ENCODE results near the gene MOB4.
A peak's percentile ranks its signal among the peaks of the same experiment; 100 is the strongest.

Gene MOB4

DNA sequence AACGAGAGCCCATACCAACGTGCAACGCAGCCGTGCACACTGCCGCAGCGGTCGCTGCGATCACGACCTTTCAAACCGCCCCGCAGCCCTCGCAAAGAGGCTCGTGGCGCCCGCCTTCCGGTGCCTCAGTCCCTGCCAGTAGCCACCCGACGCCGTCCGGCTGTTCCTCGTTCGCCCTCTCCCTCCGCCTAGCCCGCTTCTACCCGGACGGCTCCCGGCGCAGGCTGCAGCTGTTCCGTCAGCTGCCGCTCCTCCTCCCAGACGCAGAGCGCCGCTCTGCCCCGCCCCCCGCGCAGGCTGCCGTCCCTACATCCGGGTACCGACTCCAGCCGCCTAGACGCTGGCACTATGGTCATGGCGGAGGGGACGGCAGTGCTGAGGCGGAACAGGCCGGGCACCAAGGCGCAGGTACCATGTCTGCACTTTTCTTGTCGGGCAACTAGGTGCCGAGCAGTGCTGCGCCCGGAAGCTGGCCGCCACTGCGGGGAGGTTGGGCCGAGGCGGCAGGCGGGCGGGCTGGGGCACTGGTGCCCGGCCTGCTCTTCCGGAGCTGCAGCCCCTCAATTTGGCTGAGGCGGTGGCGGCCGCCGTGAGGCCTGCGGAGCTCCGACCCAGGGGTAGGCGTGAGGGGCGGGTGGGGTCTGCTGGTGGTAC is at the start of gene MOB4:
Gene MOB4, plus strand, starts transcription at position 328 of the 654 bp plus-strand sequence. Its CDS starts 21 bp downstream, at position 349.
- H3K27ac ChIP-seq: peak within 1 kb of the TSS; percentile 95
- no peak for TF ChIP-seq ZFX (IDR thresholded peaks at IDR 0.05; ENCODE audit: borderline replicate concordance)
- TF ChIP-seq, protein P1, sequence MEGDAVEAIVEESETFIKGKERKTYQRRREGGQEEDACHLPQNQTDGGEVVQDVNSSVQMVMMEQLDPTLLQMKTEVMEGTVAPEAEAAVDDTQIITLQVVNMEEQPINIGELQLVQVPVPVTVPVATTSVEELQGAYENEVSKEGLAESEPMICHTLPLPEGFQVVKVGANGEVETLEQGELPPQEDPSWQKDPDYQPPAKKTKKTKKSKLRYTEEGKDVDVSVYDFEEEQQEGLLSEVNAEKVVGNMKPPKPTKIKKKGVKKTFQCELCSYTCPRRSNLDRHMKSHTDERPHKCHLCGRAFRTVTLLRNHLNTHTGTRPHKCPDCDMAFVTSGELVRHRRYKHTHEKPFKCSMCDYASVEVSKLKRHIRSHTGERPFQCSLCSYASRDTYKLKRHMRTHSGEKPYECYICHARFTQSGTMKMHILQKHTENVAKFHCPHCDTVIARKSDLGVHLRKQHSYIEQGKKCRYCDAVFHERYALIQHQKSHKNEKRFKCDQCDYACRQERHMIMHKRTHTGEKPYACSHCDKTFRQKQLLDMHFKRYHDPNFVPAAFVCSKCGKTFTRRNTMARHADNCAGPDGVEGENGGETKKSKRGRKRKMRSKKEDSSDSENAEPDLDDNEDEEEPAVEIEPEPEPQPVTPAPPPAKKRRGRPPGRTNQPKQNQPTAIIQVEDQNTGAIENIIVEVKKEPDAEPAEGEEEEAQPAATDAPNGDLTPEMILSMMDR (IDR thresholded peaks at IDR 0.05): no peak

DNA sequence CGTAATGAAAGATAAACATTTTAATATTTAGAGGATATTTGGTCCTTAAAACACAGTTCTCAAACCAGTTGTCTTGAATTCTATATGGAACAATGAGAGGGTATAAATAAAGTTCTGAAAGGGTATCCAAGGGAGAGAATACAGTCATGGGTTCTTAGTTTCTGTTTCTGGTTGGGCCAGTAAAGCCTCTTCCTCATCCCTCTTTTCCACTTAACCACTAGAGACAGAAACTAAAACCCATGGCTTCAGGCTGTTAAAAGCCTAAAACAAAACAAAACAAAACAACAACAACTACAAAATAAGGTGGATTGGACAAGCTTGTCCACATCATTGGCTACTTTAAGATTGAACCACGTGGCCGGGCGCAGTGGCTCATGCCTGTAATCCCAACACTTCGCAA is 43.7 kb upstream of the MOB4 start:
- no peak for TF ChIP-seq ZFX (IDR thresholded peaks at IDR 0.05; ENCODE audit: borderline replicate concordance)
- TF ChIP-seq, protein P1 (IDR thresholded peaks at IDR 0.05): no peak
- no peak overlapping the region for H3K27ac ChIP-seq

DNA sequence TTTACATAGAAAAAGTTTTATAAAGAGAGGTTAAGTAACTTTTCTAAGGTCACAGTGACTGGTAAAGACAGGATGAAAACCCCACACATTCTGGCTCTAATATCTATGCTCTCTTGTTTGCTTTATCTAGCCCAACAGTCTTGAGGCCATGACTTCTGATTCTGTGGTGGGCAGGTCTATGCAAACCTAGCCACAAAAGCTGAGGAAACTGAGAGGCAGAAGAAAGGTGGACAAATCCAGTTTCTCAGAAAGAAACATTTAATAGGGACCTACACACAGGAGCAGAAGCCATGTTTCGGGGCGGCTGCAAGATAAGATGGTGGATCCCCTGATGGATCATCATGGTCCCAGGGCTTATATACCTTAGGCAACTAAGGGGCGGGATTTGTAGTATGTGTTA is 38.1 kb upstream of the MOB4 start:
- H3K27ac ChIP-seq: no peak overlapping the region
- no peak for TF ChIP-seq ZFX (IDR thresholded peaks at IDR 0.05; ENCODE audit: borderline replicate concordance)
- TF ChIP-seq, protein P1 (IDR thresholded peaks at IDR 0.05): no peak

DNA sequence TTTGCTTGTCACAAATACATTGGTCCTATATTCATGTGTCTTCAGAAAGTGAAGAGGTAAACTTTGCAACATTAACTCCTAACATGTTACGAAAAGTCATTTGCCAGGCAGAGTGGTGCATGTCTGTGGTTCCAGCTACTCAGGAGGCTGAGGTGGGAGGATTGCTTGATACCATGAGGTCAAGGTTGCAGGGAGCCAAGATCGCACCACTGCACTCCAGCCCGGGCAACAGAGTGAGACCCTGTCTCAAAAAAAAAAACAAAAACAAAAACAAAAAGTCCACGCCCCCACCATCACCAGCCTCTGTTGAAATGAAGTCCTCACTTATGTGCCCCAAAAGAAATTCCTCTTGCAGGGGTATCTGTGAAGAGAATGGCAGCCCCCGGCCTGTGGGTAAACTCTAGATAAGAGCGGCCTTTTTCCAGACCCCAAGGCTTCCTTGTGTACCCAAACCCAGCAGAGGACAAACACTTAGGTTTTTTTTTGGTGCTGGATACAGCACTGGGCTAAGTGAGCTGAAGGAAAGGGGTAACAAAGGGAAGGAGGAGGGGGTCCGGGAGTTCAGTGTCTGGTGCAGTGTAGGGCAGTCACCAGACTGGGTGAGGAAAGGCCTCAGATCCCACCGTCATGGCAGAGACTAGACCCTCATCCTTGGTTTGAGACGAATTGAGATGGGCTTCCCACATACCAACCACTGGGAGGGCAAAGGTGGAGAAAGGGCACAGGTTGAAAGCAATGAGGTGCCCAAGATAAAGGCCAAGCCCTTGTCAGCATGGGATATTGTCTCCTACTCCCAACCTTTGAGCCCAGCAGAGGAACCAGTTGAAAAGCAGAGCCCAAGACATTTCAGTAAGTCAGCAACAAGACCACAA is 35.5 kb upstream of the MOB4 start:
- H3K27ac ChIP-seq: peak overlapping the region; percentile 18
- TF ChIP-seq, protein P1 (IDR thresholded peaks at IDR 0.05): no peak
- no peak for TF ChIP-seq ZFX (IDR thresholded peaks at IDR 0.05; ENCODE audit: borderline replicate concordance)

DNA sequence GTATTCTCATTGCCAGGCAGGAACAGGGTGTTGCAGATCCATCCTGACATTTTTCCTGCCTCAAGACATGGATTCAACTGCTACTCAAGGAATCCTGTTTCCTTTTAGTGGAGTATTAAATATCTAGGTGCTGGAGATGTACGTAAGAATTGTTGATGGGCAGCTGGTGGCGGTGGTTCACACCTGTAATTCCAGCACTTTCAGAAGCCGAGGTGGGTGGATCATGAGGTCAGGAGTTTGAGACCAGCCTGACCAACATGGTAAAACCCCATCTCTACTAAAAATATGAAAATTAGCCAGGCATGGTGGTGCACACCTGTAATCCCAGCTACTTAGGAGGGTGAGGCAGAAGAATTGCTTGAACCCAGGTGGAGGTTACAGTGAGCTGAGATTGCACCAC is 31.6 kb upstream of the MOB4 start:
- H3K27ac ChIP-seq: peak overlapping the region; percentile 63

DNA sequence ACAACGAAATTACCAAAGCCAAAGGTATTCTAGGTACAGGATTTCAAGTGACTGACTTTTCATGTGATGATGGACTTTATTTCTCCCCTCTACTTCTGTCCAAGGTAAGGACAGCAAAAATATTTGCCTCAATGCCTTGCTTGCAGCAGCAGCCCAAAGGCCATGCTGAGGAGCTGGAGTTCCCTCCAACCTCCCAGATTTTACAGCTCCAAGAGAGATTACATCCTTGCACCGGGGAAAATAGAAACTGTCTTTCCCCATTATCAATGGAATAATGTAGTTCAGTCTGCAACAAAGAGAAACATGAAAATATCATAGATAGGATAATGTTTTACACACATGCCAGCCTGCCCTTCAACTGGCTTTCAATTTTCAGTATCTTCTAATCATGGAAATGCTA is 29.7 kb upstream of the MOB4 start:
- TF ChIP-seq, protein P1 (IDR thresholded peaks at IDR 0.05): no peak
- TF ChIP-seq ZFX (IDR thresholded peaks at IDR 0.05; ENCODE audit: borderline replicate concordance): no peak
- H3K27ac ChIP-seq: peak overlapping the region; percentile 63

DNA sequence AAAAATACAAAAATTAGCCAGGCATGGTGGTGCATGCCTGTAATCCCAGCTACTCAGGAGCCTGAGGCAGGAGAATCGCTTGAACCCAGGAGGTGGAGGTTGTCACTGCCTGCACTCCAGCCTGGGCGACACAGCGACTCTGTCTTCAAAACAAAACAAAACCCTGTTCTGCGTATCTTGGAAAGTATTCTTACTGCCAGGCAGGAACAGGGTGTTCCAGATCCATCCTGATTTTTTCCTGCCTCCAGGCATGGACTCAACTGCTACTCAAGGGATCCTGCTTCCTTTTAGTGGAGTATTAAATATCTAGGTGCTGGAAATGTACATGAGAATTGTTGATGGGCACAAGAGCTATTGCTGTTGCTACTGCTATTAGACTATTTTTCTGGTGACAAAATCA is 28.5 kb upstream of the MOB4 start:
- TF ChIP-seq, protein P1 (IDR thresholded peaks at IDR 0.05): no peak
- no peak for TF ChIP-seq ZFX (IDR thresholded peaks at IDR 0.05; ENCODE audit: borderline replicate concordance)
- peak overlapping the region; percentile 63 for H3K27ac ChIP-seq
